Liver (tissue), 9 donors: ENCODE results near the gene PRC1. TPM values are rescaled to one million over a fixed set of nuclear protein-coding genes. Genes with fewer than 3 reads are reported as not detected.

ENCODE experiments used
- DNase-seq: peaks from one replicate; pipeline ENCODE4 v3.0.0-alpha.2; 2017; ENCODE audit warnings: low spot score
- H3K27ac ChIP-seq, 2 donors: one replicate each; pipeline ENCODE4 v1.7.0; 2013; ENCODE audit warnings: inconsistent platforms in 2 of 2, low read length in 2 of 2, control low read depth in 1 of 2, low read depth in 1 of 2, mild to moderate bottlenecking in 1 of 2
- H3K27me3 ChIP-seq, 4 donors: one replicate each; pipeline versions ENCODE4 v1.6.1 to v1.7.0; 2013; ENCODE audit warnings: low read length in 3 of 4, inconsistent platforms in 1 of 4, mild to moderate bottlenecking in 1 of 4, moderate library complexity in 1 of 4; ENCODE audit not compliant: control insufficient read depth in 4 of 4, insufficient read depth in 4 of 4
- H3K36me3 ChIP-seq, 4 donors: one replicate each; pipeline versions ENCODE4 v1.6.1 to v1.7.0; 2013; ENCODE audit warnings: low read length in 3 of 4, mild to moderate bottlenecking in 3 of 4, low read depth in 1 of 4, moderate library complexity in 1 of 4; ENCODE audit not compliant: control insufficient read depth in 4 of 4, insufficient read depth in 3 of 4
- H3K4me1 ChIP-seq, 4 donors: one replicate each; pipeline versions ENCODE4 v1.6.1 to v1.7.0; 2013; ENCODE audit warnings: low read length in 3 of 4, mild to moderate bottlenecking in 3 of 4, moderate library complexity in 1 of 4; ENCODE audit not compliant: control insufficient read depth in 4 of 4, insufficient read depth in 4 of 4
- H3K4me3 ChIP-seq, 3 donors: one replicate each; pipeline versions ENCODE4 v1.6.1 to v1.7.0; 2013; ENCODE audit warnings: low read length in 3 of 3, control low read depth in 1 of 3, low read depth in 1 of 3, mild to moderate bottlenecking in 1 of 3
- H3K9ac ChIP-seq, 2 donors: one replicate each; pipeline ENCODE4 v1.7.0; 2013; ENCODE audit warnings: low read length in 2 of 2, mild to moderate bottlenecking in 2 of 2, moderate library complexity in 2 of 2, control low read depth in 1 of 2, low read depth in 1 of 2
- H3K9me3 ChIP-seq, 4 donors: one replicate each; pipeline versions ENCODE4 v1.6.1 to v1.7.0; 2013; ENCODE audit warnings: low read length in 3 of 4; ENCODE audit not compliant: control insufficient read depth in 4 of 4
- EGR1 ChIP-seq, 2 donors: IDR thresholded peaks; 2 replicates each; pipeline ENCODE4 v1.6.1; 2016 to 2018; ENCODE audit warnings: antibody characterized with exemption in 2 of 2, low read depth in 2 of 2
- FOXA1 ChIP-seq: IDR thresholded peaks from 2 replicates; pipeline ENCODE4 v1.6.1; 2016; ENCODE audit warnings: antibody characterized with exemption
- FOXA2 ChIP-seq: IDR thresholded peaks from 2 replicates; pipeline ENCODE4 v1.6.1; 2016; ENCODE audit warnings: antibody characterized with exemption
- GABPA ChIP-seq, 2 donors: IDR thresholded peaks in 1 of 2; conservative IDR thresholded peaks in 1 of 2; 2 replicates each; pipeline ENCODE4 v1.6.1; 2016; ENCODE audit warnings: antibody characterized with exemption in 2 of 2, mild to moderate bottlenecking in 1 of 2, moderate library complexity in 1 of 2
- HNF4A ChIP-seq, 2 donors: conservative IDR thresholded peaks; 2 replicates each; pipeline ENCODE4 v1.6.1; 2016; ENCODE audit warnings: antibody characterized with exemption in 2 of 2, mild to moderate bottlenecking in 2 of 2
- HNF4G ChIP-seq: IDR thresholded peaks from 2 replicates; pipeline ENCODE4 v1.6.1; 2016; ENCODE audit warnings: antibody characterized with exemption
- JUND ChIP-seq, 2 donors: IDR thresholded peaks; 2 replicates each; pipeline ENCODE4 v1.6.1; 2016; ENCODE audit warnings: antibody characterized with exemption in 2 of 2
- NR2F2 ChIP-seq: IDR thresholded peaks from 2 replicates; pipeline ENCODE4 v1.6.1; 2016; ENCODE audit warnings: antibody characterized with exemption
- RAD21 ChIP-seq, 2 donors: IDR thresholded peaks; 2 replicates each; pipeline ENCODE4 v1.6.1; 2016; ENCODE audit warnings: antibody characterized with exemption in 2 of 2, mild to moderate bottlenecking in 2 of 2
- RXRA ChIP-seq, 2 donors: IDR thresholded peaks; 2 replicates each; pipeline ENCODE4 v1.6.1; 2017 to 2018; ENCODE audit warnings: antibody characterized with exemption in 2 of 2, mild to moderate bottlenecking in 1 of 2
- SP1 ChIP-seq: IDR thresholded peaks from 2 replicates; pipeline ENCODE4 v1.6.1; 2018; ENCODE audit warnings: antibody characterized with exemption, mild to moderate bottlenecking
- TAF1 ChIP-seq: conservative IDR thresholded peaks from 2 replicates; pipeline ENCODE4 v1.6.1; 2016; ENCODE audit warnings: antibody characterized with exemption, mild to moderate bottlenecking
- YY1 ChIP-seq: IDR thresholded peaks from 2 replicates; pipeline ENCODE4 v1.6.1; 2016; ENCODE audit warnings: antibody characterized with exemption, mild to moderate bottlenecking
- WGBS: extraction: QIAGEN DNeasy Blood & Tissue Kit; methylation state at CpG from one replicate; pipeline ENCODE4 v1.1.7; 2013; 5-methylcytosine and 5-hydroxymethylcytosine counted together
- polyA plus RNA-seq, 2 donors: library from polyadenylated mRNA; stranded (reverse) in 1 of 2; unstranded in 1 of 2; fragments of 200-250 nt in 1 of 2; fragments of >200 nt in 1 of 2; fragmentation: Nextera tagmentation in 1 of 2; extraction: Ambion mirVana in 1 of 2; gene quantifications; one replicate each; pipeline versions ENCODE4 v1.2.1 to v1.2.3, GENCODE V29; 2013 to 2015
- total RNA-seq, 2 donors: library from RNA; depleted of rRNA; stranded (reverse); fragments of >200 nt; gene quantifications; one replicate each; pipeline ENCODE4 v1.2.3, GENCODE V29; 2014
- TF ChIP-seq, protein P1 (sequence below): fragments of 150-350 bp; IDR thresholded peaks from 2 replicates; pipeline ENCODE4 v1.5.1; 2017; ENCODE audit warnings: improper control_type of control experiment, low read depth, low read length; ENCODE audit not compliant: missing input control
- TF ChIP-seq, protein P2 (sequence below): IDR thresholded peaks from 2 replicates; pipeline ENCODE4 v1.6.1; 2016; ENCODE audit warnings: antibody characterized with exemption
- TF ChIP-seq, protein P3 (sequence below): IDR thresholded peaks from 2 replicates; pipeline ENCODE4 v1.6.1; 2016; ENCODE audit warnings: antibody characterized with exemption
- TF ChIP-seq, protein P4 (sequence below): IDR thresholded peaks from 2 replicates; pipeline ENCODE4 v1.6.1; 2016; ENCODE audit warnings: antibody characterized with exemption, mild to moderate bottlenecking
- TF ChIP-seq, protein P5 (sequence below): IDR thresholded peaks from 2 replicates; pipeline ENCODE4 v1.6.1; 2016; ENCODE audit warnings: antibody characterized with exemption
- donor health status: healthy.
- donor health status: healthy.
- donor health status: healthy.
- donor health status: healthy.
- donor health status: healthy.

Gene PRC1
- total and polyA plus RNA-seq, 4 donors: 2.1 to 128 (median 5.6) TPM

DNA sequence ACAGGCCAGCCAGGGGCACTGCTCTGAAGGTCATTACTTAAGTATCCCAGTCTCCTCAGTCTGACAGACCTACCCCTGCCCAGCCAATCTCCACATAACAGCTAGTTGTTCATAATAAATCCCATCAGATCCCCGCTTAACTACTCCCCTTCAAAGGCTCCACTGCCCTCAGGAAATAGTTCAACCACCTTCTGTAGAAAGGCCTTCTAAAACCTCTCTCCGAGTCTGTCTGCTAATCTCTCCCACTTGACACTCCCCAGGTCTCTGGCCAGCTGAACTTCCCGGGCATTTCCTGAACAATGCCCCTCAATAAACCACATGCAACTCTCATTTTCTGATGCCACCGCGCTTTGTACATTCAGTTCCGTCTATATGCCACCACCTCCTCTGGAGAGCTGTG is 6.0 kb downstream of the PRC1 start:
- H3K27ac ChIP-seq: no peak overlapping the region
- DNase-seq: no peak
- no peaks in the 10 kb centered on the region for H3K9me3 ChIP-seq
- no peak for TF ChIP-seq JUND (IDR thresholded peaks at IDR 0.05)
- no peaks in the 10 kb centered on the region for H3K36me3 ChIP-seq
- no peaks in the 10 kb centered on the region for H3K27me3 ChIP-seq
- no peak overlapping the region for H3K9ac ChIP-seq
- H3K4me1 ChIP-seq: no peaks in the 10 kb centered on the region
- WGBS: 71% methylated on average over 6 of the region's 6 CpGs
- no peak overlapping the region for H3K4me3 ChIP-seq

DNA sequence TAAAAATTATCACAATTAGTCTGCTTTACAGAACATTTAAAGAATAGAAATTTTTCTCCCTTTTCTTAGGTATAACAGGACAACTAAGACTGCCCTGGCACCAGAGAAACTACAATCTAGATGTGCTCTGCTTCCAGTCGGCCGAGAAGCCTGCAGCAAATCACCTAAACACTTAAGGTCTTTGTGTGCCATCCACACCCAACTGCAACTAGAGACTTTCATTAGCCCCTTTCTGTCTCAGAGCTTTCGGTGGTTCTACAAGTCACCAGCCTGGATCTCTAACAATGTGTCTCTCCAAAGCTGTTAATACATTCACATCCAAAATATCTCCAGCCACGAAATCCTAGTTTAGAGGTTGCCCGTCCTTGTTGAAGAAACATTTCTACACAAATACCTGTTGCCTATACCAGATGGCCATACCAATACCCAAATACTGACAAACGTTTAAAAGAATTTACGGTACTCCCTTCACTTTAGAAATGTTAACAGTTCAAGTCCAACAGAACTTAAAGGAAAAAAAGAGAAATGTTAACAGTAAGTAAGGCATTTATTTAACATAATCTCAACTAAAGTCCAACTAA is 6.7 kb downstream of the PRC1 start:
- DNase-seq: no peak
- no peaks in the 10 kb centered on the region for H3K36me3 ChIP-seq
- no peaks in the 10 kb centered on the region for H3K4me1 ChIP-seq
- WGBS: 88% methylated on average over 7 of the region's 7 CpGs
- H3K9ac ChIP-seq: no peak overlapping the region
- H3K27me3 ChIP-seq: no peaks in the 10 kb centered on the region
- no peak overlapping the region for H3K27ac ChIP-seq
- TF ChIP-seq EGR1 (IDR thresholded peaks at IDR 0.05; ENCODE audit: low read depth in 2 of 2) (no peak), FOXA1 (no peak), NR2F2 (no peak), TAF1 (no peak), FOXA2 (no peak), RAD21 (IDR thresholded peaks at IDR 0.05) (no peak), RXRA (IDR thresholded peaks at IDR 0.05) (no peak), SP1 (no peak), HNF4A (conservative IDR thresholded peaks at IDR 0.05) (no peak), YY1 (no peak), GABPA (IDR thresholded peaks at IDR 0.05 in 1 of 2, conservative IDR thresholded peaks at IDR 0.05 in 1 of 2) (no peak), HNF4G (no peak)
- TF ChIP-seq, protein P1, sequence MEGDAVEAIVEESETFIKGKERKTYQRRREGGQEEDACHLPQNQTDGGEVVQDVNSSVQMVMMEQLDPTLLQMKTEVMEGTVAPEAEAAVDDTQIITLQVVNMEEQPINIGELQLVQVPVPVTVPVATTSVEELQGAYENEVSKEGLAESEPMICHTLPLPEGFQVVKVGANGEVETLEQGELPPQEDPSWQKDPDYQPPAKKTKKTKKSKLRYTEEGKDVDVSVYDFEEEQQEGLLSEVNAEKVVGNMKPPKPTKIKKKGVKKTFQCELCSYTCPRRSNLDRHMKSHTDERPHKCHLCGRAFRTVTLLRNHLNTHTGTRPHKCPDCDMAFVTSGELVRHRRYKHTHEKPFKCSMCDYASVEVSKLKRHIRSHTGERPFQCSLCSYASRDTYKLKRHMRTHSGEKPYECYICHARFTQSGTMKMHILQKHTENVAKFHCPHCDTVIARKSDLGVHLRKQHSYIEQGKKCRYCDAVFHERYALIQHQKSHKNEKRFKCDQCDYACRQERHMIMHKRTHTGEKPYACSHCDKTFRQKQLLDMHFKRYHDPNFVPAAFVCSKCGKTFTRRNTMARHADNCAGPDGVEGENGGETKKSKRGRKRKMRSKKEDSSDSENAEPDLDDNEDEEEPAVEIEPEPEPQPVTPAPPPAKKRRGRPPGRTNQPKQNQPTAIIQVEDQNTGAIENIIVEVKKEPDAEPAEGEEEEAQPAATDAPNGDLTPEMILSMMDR: no peak
- TF ChIP-seq, protein P2, sequence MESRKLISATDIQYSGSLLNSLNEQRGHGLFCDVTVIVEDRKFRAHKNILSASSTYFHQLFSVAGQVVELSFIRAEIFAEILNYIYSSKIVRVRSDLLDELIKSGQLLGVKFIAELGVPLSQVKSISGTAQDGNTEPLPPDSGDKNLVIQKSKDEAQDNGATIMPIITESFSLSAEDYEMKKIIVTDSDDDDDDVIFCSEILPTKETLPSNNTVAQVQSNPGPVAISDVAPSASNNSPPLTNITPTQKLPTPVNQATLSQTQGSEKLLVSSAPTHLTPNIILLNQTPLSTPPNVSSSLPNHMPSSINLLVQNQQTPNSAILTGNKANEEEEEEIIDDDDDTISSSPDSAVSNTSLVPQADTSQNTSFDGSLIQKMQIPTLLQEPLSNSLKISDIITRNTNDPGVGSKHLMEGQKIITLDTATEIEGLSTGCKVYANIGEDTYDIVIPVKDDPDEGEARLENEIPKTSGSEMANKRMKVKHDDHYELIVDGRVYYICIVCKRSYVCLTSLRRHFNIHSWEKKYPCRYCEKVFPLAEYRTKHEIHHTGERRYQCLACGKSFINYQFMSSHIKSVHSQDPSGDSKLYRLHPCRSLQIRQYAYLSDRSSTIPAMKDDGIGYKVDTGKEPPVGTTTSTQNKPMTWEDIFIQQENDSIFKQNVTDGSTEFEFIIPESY: no peak
- TF ChIP-seq, protein P3, sequence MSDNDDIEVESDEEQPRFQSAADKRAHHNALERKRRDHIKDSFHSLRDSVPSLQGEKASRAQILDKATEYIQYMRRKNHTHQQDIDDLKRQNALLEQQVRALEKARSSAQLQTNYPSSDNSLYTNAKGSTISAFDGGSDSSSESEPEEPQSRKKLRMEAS: no peak
- TF ChIP-seq, protein P4, sequence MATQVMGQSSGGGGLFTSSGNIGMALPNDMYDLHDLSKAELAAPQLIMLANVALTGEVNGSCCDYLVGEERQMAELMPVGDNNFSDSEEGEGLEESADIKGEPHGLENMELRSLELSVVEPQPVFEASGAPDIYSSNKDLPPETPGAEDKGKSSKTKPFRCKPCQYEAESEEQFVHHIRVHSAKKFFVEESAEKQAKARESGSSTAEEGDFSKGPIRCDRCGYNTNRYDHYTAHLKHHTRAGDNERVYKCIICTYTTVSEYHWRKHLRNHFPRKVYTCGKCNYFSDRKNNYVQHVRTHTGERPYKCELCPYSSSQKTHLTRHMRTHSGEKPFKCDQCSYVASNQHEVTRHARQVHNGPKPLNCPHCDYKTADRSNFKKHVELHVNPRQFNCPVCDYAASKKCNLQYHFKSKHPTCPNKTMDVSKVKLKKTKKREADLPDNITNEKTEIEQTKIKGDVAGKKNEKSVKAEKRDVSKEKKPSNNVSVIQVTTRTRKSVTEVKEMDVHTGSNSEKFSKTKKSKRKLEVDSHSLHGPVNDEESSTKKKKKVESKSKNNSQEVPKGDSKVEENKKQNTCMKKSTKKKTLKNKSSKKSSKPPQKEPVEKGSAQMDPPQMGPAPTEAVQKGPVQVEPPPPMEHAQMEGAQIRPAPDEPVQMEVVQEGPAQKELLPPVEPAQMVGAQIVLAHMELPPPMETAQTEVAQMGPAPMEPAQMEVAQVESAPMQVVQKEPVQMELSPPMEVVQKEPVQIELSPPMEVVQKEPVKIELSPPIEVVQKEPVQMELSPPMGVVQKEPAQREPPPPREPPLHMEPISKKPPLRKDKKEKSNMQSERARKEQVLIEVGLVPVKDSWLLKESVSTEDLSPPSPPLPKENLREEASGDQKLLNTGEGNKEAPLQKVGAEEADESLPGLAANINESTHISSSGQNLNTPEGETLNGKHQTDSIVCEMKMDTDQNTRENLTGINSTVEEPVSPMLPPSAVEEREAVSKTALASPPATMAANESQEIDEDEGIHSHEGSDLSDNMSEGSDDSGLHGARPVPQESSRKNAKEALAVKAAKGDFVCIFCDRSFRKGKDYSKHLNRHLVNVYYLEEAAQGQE: no peak
- TF ChIP-seq, protein P5, sequence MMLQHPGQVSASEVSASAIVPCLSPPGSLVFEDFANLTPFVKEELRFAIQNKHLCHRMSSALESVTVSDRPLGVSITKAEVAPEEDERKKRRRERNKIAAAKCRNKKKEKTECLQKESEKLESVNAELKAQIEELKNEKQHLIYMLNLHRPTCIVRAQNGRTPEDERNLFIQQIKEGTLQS: no peak
- no peaks in the 10 kb centered on the region for H3K9me3 ChIP-seq
- no peak overlapping the region for H3K4me3 ChIP-seq
